GM19395 (cell line): ENCODE results near the gene EFNA5.
"Not testable (repeated sequence)": the region's sequence is repeated elsewhere in the genome, so short reads cannot be mapped to it uniquely, and the experiment has no call there.

Source experiments
- ATAC-seq: cut with Tn5 transposase; IDR thresholded peaks from one replicate; pipeline ENCODE4 v1.9.1; 2021; ENCODE audit warnings: mild to moderate bottlenecking, moderate library complexity; ENCODE audit not compliant: unreplicated experiment

Gene EFNA5

GRCh38 chr5:107499776-107500175 lies 171.0 kb downstream of the EFNA5 start:
- ATAC-seq: no peak

DNA sequence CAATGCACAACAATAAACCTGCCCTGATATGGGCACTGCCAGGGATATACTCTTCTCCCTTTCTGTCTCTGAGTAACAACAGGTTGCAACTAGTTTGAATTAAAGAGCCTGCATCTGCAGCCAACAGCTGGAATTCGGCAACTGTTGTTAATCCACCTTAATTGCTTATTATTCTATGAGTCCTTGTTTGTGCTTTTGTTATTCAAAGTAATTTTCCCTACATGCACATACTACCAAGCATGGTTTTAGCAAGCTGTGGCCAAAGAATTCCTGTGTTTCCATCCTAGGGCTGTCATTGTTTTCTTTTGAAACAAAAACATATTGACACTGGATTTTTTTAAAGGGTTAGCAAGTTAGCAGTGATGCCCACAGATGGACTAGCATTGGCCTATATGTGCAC lies 171.5 kb downstream of the EFNA5 start:
- no peak for ATAC-seq

GRCh38 chr5:107496466-107496865 lies 174.3 kb downstream of the EFNA5 start:
- no peak for ATAC-seq

DNA sequence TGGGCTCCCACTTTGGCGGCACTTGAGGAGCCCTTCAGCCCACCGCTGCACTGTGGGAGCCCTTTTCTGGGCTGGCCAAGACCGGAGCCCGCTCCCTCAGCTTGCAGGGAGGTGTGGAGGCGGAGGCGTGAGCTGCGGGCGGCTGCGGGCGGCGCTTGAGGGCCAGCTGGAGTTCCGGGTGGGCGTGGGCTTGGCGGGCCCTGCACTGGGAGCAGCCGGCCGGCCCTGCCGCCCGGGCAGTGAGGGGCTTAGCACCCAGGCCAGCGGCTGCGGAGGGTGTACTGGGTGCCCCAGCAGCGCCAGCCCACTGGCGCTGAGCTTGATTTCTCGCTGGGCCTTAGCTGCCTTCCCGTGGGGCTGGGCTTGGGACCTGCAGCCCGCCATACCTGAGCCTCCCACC lies 176.6 kb downstream of the EFNA5 start:
- ATAC-seq: not testable (repeated sequence)

DNA sequence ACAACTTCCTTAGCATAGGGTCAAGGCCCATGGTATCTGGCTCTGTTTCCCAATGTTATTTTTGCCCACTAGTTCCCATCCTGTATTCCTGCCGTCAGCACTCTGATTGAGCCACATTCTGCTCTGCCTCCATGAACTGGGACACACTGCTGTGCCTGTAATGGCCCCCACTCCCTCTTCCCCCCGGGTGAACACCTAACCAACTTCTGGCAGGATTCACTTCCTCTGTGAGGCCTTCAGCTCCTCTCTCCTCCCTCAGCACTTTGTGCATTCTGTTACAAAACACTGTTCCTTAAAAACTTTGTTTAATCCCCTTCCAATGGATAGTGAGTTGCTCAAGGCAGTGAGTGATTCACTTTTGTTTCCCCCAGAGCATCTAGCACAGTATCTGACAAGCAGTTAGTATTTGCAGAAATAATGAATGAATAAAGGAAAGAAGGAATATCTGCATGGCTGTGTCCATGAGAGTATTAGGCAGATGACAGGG lies 183.6 kb downstream of the EFNA5 start:
- no peak for ATAC-seq

DNA sequence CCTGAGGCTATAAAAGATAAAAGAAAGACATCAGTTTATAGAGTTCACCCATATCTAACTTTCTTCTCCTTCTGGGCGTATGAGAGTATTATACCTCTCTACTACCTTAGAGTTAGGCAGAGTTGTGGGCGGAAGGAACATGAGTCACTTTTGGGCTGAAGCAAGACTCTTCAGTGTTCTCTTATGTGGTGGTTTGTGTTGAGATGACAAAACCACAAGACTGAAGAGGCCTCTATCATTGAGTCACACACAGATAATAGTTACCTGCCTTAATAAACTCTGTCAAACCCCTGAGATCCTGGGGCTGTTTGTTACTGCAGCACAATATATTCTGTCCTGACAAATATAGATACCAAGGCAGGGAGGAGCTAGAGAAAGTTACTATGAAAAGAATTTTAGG lies 184.2 kb downstream of the EFNA5 start:
- ATAC-seq: peak; percentile 62

DNA sequence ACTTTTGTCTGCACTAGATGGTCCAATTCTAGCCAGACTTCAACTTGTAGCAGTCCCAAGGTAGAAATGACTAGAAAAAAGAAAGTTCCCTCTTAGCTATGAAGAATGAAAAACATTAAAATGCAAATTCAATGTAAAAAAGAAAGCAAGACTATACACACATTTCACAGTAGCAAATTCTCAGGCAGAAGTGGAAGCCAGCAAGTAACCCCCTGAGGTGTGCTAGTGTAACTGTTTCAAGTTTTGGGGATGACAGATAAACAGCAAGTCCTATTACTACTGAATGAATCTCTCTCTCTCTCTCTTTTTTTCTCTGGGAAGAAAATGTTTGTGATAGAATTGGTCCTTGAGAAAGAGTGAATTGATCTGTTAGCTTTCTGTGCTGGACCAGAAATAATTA lies 185.6 kb downstream of the EFNA5 start:
- ATAC-seq: peak; percentile 66

DNA sequence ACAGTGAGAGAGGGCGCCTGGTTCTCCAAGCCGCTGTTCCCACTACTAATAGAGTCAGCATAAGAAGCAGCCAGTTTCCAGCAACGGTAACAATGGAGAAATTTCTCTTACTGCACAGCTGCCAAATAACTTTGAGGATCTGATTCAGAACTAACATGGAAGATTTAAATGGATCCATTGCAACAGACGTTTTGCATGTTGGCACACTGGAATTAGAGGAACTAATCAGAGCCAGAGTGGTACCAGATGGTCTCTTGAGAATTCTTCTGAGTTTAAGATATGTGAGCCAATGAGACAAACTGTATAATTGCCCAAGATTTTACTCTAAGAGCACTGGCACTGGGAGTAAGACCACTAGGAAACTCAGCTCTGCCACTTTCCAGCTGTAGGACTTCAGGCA lies 186.5 kb downstream of the EFNA5 start:
- ATAC-seq: no peak

DNA sequence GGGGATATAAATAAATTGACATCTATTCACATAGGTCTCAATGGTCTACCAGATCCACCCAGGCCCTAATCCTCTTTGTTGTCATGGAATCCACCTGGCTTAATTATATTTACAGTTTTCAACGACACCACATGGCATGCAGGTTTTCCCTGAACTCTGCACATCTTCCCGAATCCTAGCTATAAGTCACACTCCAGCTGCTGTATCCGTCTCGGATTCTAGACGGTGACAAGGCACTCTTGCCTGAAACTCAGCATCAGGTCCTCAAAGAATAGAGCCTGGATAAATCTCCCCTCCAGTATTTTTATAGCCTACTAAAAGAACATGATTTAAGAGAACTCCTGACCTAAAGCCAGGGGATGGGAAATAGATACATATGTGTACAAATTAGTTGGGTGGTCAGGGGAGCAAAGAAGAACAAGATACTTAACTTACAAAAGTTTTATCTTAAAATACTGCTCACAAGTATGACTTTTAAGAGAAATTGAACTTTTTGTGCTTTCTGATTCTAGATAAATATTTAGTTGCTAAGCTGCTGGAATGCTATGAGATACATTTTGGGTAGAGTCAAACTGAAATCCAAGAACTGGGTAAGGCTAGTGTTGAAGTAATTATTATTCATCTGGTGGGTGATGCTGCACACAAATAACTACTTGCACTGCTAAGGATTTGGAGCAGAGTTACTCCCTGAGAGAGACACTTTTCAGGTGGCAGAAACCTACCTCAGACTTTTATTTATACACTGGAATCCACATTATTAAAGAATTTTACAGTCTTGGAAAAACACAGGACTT lies 187.3 kb downstream of the EFNA5 start:
- no peak for ATAC-seq

DNA sequence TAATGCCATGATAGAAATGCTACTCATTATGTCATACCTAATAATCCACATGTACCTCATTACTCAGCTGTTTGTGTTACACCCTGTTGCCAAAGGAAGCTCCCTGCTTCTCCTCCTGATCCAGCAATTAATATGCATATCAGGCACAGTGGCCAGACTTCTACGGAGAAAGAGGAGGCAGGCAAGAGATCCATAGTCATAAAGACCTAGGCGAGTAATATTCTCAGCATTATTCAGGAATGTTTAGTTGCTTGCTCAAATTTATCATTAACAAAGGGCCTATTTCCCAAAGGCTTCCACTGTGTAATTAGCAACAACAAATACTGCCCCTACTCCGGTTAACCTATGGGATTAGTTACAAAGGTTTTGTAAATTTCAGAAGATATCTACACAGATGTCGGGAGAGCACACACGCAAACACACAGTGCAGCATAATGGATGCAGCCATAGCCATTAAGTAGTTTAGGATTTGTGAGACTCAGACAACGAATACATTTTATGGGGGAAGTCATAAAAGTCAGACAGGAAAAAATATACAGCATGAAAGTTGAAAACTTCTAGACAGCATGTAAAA lies 192.6 kb downstream of the EFNA5 start:
- ATAC-seq: no peak

DNA sequence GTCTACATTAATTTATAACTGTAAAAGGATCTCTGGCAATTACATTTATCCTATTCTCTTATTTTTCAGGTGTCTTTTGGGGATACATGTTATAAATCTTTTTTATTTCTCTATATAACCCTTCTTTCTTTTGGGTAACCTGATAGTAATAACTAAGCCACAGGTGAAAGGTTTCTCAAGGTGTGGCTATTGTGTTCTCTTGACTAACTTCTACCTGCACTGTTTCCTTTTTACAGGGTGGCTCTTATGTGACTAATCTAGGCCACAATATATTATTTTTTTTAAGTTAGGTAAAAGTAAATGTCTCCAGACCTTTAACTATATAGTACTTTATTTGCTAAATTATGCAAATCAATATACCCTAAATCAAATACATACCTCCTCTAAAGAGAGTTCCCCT lies 193.2 kb downstream of the EFNA5 start:
- no peak for ATAC-seq

GRCh38 chr5:107476783-107477182 lies 194.0 kb downstream of the EFNA5 start:
- ATAC-seq: peak; percentile 91

GRCh38 chr5:107474716-107475489 lies 195.8 kb downstream of the EFNA5 start:
- peak; percentile 65 for ATAC-seq

DNA sequence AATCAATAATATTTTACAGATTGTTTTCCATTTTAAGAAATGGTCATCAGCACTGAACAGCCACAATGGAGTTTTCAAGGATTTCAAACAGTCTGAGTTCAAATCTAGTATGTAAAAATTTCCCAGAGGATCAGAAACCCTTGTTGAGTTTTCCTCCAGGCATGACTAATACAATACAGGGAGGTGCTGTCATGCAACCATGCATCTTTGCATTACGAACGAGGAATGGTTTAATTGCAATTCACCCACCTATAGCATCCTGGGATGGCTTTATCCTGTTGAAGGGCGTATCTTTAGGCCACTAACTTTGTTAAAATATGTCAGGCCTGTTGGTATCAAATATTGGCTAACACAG lies 196.4 kb downstream of the EFNA5 start:
- no peak for ATAC-seq

DNA sequence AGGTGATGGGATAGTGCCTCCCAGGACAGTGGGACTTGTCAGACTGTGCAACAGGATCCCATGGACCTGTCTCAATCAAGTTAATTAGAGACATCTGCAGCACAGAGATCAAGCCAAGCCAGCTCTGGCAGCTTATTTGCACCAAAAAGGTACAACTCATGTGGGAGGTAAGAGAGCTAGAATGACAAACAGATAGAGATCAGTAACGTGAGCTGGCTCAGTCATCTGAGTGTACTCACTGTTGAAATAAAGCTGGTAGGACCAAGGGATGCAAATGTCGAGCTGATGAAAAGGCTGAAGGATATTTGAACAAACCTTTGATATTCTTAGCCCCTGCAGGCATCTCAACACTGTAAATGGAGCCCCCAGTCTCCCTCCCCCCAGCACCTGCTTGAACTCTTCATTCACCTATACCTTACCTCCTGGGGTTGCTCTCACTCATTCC lies 198.1 kb downstream of the EFNA5 start:
- no peak for ATAC-seq

DNA sequence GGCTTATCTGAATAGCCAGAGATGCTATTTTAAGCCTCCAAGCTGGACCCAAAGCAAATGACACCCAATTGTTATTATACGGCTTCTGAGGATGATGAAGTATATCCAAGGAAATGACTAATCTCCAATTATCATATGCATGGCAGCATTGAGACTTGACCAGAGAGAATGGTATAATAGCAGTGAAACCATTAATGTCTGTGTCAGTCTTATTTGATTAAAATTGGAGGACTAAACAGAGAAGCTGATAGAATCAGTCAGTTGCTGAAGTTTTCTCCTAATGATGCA lies 200.5 kb downstream of the EFNA5 start:
- no peak for ATAC-seq

DNA sequence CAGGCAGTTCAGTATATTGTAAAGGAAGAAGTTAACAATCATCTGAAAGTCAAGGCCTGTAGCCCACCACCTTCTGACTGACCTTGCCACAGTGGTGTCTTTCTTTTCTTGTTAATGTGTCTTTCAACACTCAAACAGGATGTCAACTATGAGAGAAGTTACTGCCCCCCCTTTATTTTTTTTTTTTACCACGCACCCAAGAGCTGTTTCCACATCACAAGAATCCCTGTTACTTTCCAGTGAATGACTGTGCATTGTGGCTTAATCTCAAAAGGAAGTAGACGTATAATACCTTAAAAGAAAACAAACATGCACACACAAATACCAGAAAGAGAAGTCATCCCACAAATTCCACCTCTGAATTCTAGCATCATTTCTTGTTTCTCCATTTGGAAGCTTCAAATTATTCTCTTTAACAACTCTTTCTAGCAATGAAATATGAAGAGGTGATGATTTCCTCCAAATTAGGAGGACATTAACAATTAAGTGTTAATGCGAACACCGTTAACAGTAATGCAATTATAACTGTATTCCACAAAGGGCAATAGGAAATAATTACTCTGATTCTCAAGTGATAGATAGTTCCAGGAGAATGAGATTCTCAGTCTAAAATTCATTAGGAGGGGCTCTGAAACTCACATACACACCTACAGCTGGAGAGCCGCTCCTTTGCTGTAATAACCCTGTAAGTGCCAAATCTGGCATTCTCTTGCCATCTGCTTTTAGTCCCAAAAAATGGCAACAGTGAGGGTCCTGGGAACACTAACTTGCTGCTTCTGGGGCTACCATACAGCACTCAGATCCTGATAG lies 201.0 kb downstream of the EFNA5 start:
- ATAC-seq: no peak

GRCh38 chr5:107469064-107469463 lies 201.7 kb downstream of the EFNA5 start:
- ATAC-seq: no peak

GRCh38 chr5:107468276-107468675 lies 202.5 kb downstream of the EFNA5 start:
- ATAC-seq: no peak

GRCh38 chr5:107467137-107467932 lies 203.4 kb downstream of the EFNA5 start:
- ATAC-seq: no peak
